ENCODE results near the gene OSBPL8.
"Not testable (repeated sequence)": the region's sequence is repeated elsewhere in the genome, so short reads cannot be mapped to it uniquely, and the experiment has no call there.

The OSBPL8 gene

GRCh38 chr12:76329606-76330005 lies 230.0 kb downstream of the OSBPL8 start:
- Histone ChIP-seq H3K4me1 (ENCODE audit: insufficient read depth, poor library complexity, severe bottlenecking) (peaks cover 13% of the 10 kb centered on the region), H3K27ac (ENCODE audit: poor library complexity, severe bottlenecking) (peak overlapping the region; percentile 83), H3K27me3 (ENCODE audit: insufficient read depth, poor library complexity, severe bottlenecking) (no peaks in the 10 kb centered on the region), H3K36me3 (ENCODE audit: low read depth) (no peaks in the 10 kb centered on the region), H3K4me3 (ENCODE audit: severe bottlenecking) (no peak overlapping the region), H3K9me3 (ENCODE audit: severe bottlenecking) (no peaks in the 10 kb centered on the region)
- DNase-seq (ENCODE audit: low spot score) (no peak), ATAC-seq (ENCODE audit: low read depth) (no peak)
- no peak for TF ChIP-seq CTCF (IDR thresholded peaks at IDR 0.05; ENCODE audit: poor library complexity, severe bottlenecking)

GRCh38 chr12:76329159-76329558 lies 230.4 kb downstream of the OSBPL8 start:
- Histone ChIP-seq H3K4me3 (ENCODE audit: severe bottlenecking) (no peak overlapping the region), H3K9me3 (ENCODE audit: severe bottlenecking) (no peaks in the 10 kb centered on the region), H3K27ac (ENCODE audit: poor library complexity, severe bottlenecking) (peak overlapping the region; percentile 83), H3K36me3 (ENCODE audit: low read depth) (no peaks in the 10 kb centered on the region), H3K4me1 (ENCODE audit: insufficient read depth, poor library complexity, severe bottlenecking) (peaks cover 13% of the 10 kb centered on the region), H3K27me3 (ENCODE audit: insufficient read depth, poor library complexity, severe bottlenecking) (no peaks in the 10 kb centered on the region)
- DNase-seq (ENCODE audit: low spot score) (no peak), ATAC-seq (ENCODE audit: low read depth) (peak; percentile 97)
- TF ChIP-seq CTCF (IDR thresholded peaks at IDR 0.05; ENCODE audit: poor library complexity, severe bottlenecking), result no peak

- H3K27me3 ChIP-seq (ENCODE audit: insufficient read depth, poor library complexity, severe bottlenecking); H3K9me3 ChIP-seq (ENCODE audit: severe bottlenecking); H3K36me3 ChIP-seq (ENCODE audit: low read depth); DNase-seq (ENCODE audit: low spot score); ATAC-seq (ENCODE audit: low read depth): not testable (repeated sequence)
- Histone ChIP-seq H3K27ac (ENCODE audit: poor library complexity, severe bottlenecking) (peak overlapping the region; percentile 56), H3K4me1 (ENCODE audit: insufficient read depth, poor library complexity, severe bottlenecking) (peaks cover 11% of the 10 kb centered on the region), H3K4me3 (ENCODE audit: severe bottlenecking) (peak overlapping the region; percentile 28)
Measured at GRCh38 chr12:76319595-76320319, 239.8 kb downstream of the OSBPL8 start.

- ATAC-seq (ENCODE audit: low read depth) (no peak), DNase-seq (ENCODE audit: low spot score) (no peak)
- Histone ChIP-seq H3K4me3 (ENCODE audit: severe bottlenecking) (no peak overlapping the region), H3K27ac (ENCODE audit: poor library complexity, severe bottlenecking) (peak overlapping the region; percentile 56), H3K4me1 (ENCODE audit: insufficient read depth, poor library complexity, severe bottlenecking) (peaks cover 11% of the 10 kb centered on the region), H3K27me3 (ENCODE audit: insufficient read depth, poor library complexity, severe bottlenecking) (no peaks in the 10 kb centered on the region), H3K9me3 (ENCODE audit: severe bottlenecking) (no peaks in the 10 kb centered on the region), H3K36me3 (ENCODE audit: low read depth) (no peaks in the 10 kb centered on the region)
- no peak for TF ChIP-seq CTCF (IDR thresholded peaks at IDR 0.05; ENCODE audit: poor library complexity, severe bottlenecking)
Measured at GRCh38 chr12:76318773-76319594, 240.6 kb downstream of the OSBPL8 start.

GRCh38 chr12:76317976-76318375 lies 241.6 kb downstream of the OSBPL8 start:
- no peaks in the 10 kb centered on the region for H3K36me3 ChIP-seq (ENCODE audit: low read depth)
- DNase-seq (ENCODE audit: low spot score) (no peak), ATAC-seq (ENCODE audit: low read depth) (no peak)
- no peak overlapping the region for H3K4me3 ChIP-seq (ENCODE audit: severe bottlenecking)
- no peaks in the 10 kb centered on the region for H3K9me3 ChIP-seq (ENCODE audit: severe bottlenecking)
- TF ChIP-seq CTCF (IDR thresholded peaks at IDR 0.05; ENCODE audit: poor library complexity, severe bottlenecking), result no peak
- H3K27me3 ChIP-seq (ENCODE audit: insufficient read depth, poor library complexity, severe bottlenecking), result no peaks in the 10 kb centered on the region
- no peak overlapping the region for H3K27ac ChIP-seq (ENCODE audit: poor library complexity, severe bottlenecking)
- H3K4me1 ChIP-seq (ENCODE audit: insufficient read depth, poor library complexity, severe bottlenecking), result peaks cover 11% of the 10 kb centered on the region

Measured in RWPE2 (cell line).